DOHH2 (cell line): ENCODE data around the gene WDR27.

Source experiments
- EZH2phosphoT487 ChIP-seq: fragments of 200-600 bp; sonication (generic); IDR thresholded peaks from 2 replicates; pipeline ENCODE4 v1.6.1; 2017; ENCODE audit warnings: borderline replicate concordance, mild to moderate bottlenecking, antibody characterized with exemption, low read length, moderate library complexity, mixed read lengths
- TF ChIP-seq, protein P1 (sequence below): fragments of 200-600 bp; sonication (generic); IDR thresholded peaks from one replicate; pipeline ENCODE4 v1.5.1; 2014; ENCODE audit warnings: antibody characterized with exemption, mild to moderate bottlenecking, low read depth, low read length; ENCODE audit not compliant: poor library complexity, severe bottlenecking

DNA sequence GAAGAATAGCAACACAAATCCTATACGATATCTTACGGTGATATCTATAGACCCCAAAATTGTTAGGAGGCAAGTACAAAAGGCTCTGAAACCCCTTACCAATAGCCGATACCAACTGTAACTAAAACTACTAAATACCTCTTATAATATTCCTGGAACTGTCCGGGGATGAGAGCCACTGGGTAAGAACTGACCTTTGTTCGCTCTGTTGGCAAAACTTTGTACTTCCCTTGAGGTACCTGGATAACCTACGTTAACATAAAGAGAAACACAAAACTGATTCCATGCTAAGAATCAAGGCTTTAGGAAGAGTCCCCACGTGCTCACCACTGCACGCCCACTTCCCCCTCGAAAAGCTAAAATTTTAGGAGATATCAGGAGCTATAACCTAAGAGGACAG, 12.8 kb upstream of the WDR27 start:
- TF ChIP-seq, protein P1, sequence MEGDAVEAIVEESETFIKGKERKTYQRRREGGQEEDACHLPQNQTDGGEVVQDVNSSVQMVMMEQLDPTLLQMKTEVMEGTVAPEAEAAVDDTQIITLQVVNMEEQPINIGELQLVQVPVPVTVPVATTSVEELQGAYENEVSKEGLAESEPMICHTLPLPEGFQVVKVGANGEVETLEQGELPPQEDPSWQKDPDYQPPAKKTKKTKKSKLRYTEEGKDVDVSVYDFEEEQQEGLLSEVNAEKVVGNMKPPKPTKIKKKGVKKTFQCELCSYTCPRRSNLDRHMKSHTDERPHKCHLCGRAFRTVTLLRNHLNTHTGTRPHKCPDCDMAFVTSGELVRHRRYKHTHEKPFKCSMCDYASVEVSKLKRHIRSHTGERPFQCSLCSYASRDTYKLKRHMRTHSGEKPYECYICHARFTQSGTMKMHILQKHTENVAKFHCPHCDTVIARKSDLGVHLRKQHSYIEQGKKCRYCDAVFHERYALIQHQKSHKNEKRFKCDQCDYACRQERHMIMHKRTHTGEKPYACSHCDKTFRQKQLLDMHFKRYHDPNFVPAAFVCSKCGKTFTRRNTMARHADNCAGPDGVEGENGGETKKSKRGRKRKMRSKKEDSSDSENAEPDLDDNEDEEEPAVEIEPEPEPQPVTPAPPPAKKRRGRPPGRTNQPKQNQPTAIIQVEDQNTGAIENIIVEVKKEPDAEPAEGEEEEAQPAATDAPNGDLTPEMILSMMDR = no peak
- TF ChIP-seq EZH2phosphoT487 = no peak
